ENCODE measurements around the gene BSCL2.
"Not testable (repeated sequence)": the region's sequence is repeated elsewhere in the genome, so short reads cannot be mapped to it uniquely, and the experiment has no call there.

BSCL2 gene

DNA sequence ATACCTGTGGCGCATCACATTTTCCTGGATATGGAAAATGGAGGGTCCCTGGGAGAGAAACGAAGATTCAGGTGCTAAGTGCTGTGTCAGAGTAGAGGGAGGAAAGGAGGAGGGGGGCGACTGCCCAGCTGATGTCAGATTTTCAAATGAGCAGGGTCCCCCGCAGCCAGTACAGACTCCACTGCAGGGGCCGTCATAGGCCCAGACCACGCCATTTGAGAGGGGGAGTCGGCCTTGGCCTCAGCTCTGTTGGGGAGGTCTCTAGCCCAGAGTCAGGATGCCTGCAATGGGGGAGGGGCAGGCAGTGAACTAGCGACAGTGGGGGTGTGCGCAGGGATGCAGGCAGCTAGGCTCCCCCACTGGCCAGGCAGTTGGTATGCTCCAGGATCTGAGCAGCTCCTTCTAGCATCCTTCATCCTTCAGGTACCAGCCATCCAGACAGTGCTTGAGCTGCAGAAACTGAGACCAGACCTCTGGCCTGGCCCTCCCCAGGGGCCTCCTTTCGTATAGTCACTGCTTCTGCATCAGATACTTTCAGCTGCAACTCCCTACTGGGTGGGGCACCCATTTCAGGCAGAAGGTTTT lies at the start of gene BSCL2, which contains the start of gene GNG3:
Gene BSCL2, minus strand, starts transcription at position 148 of the 585 bp plus-strand sequence. CDS start 229 bp downstream, outside the sequence.
Gene GNG3, plus strand, starts transcription at position 400 of the 585 bp plus-strand sequence. CDS start 620 bp downstream, outside the sequence.
- no peak for DNase-seq

DNA sequence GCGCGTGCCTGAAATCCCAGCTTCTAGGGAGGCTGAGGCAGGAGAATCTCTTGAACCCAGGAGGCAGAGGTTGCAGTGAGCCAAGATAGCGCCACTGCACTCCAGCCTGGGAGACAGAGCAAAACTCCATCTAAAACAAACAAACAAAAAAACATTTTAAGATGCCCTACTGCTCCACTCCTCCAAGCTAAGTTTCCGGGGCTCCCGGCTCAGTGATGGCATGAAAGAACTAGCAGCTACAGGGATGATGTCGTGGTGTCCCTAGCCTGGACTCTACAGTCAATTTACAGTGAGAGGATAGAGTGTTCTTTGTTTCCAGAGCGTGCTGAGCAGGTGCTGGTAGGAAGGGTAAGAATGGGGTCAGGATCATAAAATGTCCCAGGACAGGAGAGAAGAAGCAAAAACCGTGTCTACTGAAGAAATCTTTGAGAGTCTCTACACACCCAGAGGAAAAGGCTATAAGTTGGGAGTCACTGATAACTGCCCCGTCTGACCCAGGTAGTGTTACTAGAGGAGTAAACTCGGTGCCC lies 47.9 kb upstream of the BSCL2 start:
- DNase-seq = no peak

DNA sequence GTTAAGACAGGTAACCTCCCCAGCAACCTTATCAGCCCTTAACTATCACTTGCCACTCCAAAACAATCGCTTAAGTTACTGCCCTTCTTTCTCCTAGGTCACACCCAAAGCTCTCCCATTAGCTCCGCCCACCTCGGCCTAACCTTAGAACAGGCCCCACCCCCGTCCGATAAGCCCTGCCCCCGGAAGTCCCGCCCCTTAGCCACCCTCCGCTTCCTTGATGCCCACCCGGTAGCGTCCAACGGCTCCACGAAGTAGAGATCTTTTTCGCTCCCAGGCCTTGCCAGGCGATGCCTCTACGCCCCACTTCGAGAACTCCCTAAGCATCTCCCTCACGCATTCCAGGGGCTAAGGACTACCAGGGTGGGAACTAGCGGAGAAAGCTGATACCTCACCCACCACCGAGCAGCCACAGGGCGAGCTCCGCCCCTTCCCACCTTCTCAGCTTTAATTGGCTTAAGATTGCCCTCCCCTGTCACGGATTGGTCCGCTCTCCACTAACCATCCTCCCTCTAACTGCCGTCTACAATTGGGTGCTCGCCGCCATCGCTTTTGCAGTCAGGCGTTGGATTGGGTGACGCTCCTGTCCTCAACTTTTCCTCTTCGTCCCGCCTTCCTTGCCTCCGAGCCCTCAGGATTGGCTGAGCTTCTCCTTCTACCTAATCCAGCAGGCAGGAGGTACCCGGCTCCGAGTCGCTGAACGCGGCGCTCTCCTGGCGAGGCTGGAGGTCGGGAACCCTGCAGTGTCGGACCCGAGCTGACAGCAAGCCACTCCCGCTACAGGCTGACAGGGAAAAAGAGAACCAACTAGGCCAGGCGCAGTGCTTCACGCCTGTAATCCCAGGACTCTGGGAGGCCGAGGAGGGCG lies 46.7 kb upstream of the BSCL2 start, which contains the start of gene ZBTB3:
Gene ZBTB3, minus strand, starts transcription at position 425 of the 868 bp plus-strand sequence. CDS start 496 bp downstream, outside the sequence.
- peak; percentile 97 for DNase-seq

DNA sequence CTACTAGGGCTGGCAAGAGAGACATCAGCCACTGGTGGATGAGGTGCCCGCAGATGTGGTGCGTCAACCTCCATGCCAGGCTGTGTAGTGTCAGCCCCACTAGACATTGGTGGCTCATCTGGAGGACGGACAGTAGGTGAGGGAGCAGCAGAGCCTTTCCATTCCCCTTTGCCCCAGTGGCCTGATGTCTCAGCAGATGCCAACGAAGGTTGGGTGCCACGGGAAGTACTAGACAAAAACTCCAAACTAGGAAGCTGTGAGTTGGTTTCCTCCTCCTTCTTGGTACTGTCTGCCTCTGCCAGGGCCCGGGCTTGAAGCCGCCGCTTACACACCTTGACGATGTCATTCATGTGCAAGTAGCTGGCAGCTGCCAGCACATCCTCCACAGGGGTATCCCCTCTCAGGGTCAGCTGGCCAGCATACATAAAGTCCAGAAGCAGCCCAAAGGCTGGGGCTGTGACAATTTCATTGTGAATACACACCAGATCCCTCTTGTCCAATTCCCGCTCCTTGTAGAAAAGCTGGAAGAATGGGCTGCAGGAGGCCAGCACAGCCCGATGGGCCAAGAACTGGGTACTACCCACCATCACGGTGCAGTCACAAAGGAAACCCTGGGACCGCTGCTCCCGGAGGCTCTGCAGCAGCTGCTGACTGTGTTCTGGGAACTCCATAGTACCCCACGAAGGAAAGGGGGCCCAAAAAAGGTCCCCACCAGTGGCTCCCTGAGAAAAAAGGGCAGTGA lies 45.9 kb upstream of the BSCL2 start:
- no peak for DNase-seq

DNA sequence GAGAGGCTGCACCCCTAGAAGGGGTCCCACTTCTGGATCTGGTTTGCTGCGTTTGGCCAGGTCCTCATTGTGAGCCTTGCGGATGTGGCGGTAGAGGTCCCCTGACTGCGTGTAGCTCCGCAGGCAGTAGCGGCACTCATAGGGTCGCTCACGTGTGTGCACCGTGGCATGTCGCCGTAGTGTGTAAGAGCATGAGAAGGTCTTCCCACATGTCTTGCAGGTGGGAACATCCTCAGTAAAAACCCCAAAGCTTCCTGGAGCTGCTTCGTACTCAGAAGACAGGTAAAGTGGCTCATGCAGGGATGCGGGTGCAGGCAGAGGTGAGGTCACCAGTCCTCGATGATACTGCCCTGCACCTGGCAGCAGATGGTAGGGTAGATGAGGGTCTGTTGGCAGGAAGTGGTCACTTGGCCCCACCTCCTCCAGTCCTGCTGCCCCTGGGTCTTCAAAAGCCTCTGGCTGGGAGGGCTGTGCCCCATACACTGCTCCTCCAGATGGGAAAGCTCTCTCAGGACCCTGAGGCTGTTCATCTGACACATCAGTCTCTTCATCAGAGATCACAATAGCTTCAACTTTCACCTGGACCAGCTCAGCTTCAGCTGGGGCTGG lies 45.1 kb upstream of the BSCL2 start:
- DNase-seq = no peak

DNA sequence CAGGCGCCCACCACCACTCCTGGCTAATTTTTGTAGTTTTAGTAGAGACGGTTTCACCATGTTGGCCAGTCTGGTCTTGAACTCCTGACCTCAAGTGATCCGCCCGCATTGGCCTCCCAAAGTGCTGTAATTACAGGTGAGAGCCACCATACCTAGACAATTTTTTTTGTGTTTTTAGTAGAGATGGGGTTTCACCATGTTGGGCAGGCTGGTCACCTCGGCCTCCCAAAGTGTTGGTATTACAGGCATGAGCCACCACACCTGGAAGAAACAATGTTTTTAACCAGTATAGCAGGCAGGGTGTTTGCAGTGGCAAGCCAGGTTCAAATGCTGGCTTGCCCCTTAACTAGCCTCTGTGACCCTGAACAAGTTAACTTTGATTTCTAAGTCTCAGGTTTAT lies 42.7 kb upstream of the BSCL2 start:
- DNase-seq = not testable (repeated sequence)

DNA sequence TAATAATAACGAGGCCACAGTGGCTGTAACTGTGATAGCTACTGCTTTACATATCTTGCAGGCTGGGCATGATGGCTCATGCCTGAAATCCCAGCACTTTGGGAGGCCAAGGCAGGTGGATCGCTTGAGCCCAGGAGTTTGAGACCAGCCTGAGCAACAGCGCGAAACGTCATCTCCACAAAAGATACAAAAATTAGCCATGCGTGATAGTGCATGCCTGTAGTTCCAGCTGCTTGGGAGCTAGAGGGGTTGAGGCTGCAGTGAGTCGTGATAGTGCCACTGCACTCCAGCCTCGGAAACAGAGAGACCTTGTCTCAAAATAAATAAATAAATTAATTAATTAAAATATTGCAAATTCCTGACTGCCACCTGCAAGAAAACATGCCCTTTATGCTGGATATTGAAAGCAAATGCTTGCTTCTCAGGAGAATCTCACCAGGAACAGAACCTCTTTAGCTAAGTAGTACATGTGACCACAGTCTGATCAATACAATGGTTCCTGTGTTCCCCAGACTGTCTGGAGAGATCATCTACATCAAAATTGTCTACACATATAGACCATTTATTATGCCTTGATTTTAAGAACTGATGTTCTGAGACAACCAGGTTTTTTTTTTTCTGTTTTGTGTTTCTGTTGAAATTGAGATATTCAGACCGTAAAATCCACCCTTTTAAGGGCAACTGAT lies 40.4 kb upstream of the BSCL2 start:
- DNase-seq = no peak

DNA sequence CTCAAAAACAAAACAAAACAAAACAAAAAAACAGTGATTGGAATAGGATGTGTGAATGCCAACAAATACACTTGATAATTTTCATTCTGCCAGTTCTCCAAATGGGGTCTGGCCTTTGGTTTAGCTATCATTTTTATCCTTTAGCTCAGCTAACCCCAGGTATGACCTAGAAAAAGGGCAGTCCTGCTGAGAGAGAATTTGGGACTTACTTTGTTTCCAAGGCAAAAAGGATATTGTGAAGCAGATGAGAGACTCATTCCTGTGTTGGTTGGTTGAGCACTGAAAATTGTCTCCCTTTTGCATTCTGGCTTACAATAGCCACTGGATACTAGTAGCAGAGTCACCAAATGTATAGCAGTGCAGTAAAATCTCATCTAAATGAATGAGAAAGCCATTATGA lies 30.0 kb upstream of the BSCL2 start:
- no peak for DNase-seq

DNA sequence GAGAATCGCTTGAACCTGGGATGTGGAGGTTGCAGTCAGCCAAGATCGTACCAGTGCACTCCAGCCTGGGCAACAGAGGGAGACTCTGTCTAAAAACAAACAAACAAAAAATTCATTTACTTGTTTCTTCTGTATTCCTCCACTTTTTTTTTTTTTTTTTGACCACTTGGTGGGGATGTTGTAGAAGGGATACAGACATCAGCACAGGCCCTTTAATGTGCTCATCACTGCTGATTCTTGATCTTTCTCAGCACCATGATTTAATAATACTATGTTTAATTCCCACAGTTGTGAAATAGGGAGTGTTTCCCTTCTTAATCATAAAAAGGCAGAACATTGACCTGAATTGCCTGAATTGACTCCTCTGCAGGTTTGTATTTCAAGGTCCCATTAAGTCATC lies 25.6 kb upstream of the BSCL2 start:
- no peak for DNase-seq

DNA sequence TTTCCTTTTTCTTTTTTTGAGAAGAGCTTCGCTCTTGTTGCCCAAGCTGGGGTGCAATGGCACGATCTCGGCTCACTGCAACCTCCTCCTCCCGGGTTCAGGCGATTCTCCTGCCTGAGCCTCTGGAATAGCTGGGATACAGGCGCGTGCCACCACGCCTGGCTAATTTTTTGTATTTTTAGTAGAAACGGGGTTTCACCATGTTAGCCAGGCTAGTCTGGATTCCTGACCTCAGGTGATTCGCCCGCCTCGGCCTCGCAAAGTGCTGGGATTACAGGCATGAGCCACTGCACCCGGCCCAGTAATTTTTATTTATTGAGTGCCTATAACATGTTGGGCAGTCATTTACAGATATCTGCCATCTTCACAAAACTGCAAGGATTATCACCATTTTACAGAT lies 22.9 kb upstream of the BSCL2 start:
- not testable (repeated sequence) for DNase-seq

DNA sequence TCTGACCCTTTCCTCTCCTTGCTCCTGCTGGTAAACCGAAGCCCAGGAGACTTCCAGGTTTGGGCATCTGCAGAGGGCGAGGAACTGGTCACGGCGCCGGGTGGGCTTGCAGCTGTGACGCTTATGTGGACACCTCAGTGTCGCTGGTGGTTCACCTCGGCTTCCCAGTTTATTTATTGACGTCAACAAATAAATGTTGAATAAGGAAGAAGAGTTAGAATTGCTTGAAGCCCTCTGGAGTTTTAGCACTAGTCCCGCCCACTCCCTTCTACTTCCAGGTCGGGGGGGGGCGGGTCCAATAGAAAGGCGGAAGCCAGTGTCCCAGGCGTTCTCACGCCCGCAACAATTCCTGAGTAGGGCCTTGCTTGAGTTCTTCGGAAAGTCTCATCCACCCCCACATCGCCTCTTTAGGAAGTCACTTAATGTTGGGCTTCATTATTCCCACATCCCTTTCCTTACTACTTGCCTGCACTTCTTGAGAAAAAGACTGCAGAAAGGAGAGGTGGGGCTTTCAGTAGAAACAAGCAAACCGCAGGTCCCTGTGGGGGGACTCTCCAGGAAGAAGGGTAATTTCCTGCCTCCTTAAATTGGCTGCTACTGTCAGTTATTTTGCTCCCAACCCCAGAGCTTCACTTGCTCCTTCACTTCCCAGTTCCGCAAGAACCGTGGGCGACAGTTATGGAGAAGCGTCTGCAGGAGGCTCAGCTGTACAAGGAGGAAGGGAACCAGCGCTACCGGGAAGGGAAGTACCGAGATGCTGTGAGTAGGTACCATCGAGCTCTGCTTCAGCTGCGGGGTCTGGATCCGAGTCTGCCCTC lies 21.2 kb upstream of the BSCL2 start, which contains the start of gene TTC9C:
Gene TTC9C, plus strand, starts transcription at position 316 of the 818 bp plus-strand sequence. Its CDS starts 363 bp downstream, at position 679.
- DNase-seq = peak; percentile 82

DNA sequence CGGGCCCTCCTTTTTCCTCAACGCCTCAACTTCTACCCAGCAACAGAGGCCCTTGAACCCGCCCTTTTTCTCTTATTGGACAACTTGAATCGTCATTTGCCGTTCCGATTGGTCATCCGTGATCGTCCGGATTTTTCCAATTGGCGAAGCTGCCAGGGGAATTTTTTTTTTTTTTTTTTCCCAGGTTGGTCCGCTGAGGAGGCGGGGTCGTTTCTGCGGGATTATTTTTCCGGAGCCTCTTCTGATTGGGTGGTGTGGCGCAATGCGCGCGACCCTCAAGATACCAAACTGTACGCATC lies 20.6 kb upstream of the BSCL2 start:
- peak; percentile 82 for DNase-seq

DNA sequence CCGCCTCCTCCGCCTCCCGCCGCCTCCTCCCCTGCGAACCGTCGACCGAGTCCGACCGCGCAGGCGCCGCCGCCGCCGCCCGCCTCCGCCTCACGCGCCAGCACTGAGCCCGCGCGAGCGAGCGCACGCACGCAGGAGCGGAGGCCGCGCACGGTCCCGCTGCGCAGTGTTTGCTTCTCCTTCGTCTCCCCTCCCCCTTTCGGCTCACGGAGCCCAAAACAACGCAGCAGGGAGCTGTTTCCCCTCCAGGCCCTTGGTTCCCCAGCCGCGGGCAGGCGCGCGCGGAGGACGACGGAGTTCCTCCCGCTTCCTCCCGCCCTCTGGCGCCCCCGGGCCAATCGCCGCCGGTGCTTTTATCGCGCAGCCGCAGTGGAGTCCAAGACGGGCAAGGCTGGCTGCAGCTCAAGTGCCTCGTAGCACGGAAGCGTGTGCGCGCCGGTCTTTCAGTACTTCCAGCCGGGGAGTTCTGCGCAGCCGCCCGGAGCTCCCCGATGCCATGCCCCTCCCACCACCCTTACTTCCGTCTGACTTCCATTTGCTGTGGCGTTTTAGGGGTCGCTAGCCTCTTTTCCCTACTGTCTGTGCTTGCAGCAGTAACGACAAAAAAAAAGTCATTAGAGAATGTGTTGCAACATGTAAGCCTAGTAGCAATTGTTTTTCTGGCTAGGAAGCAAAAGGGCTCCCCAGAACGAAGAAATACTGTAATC lies 20.1 kb upstream of the BSCL2 start, which contains the start of gene HNRNPUL2:
Gene HNRNPUL2, minus strand, starts transcription at position 293 of the 707 bp plus-strand sequence. CDS start 301 bp downstream, outside the sequence.
- DNase-seq = peak; percentile 98

DNA sequence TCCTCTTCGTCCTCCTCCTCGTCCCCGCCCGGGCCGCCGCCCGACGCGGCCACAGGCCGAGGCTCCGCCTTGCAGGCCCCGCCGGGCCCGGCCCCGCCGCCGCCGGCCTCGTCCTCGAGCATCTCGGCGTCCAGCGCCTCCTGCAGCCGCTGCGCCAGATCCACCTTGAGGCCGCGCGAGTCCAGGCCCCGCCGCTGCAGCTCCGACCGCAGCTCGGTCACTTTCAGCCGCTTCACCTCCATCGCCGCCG lies 19.6 kb upstream of the BSCL2 start:
- no peak for DNase-seq

DNA sequence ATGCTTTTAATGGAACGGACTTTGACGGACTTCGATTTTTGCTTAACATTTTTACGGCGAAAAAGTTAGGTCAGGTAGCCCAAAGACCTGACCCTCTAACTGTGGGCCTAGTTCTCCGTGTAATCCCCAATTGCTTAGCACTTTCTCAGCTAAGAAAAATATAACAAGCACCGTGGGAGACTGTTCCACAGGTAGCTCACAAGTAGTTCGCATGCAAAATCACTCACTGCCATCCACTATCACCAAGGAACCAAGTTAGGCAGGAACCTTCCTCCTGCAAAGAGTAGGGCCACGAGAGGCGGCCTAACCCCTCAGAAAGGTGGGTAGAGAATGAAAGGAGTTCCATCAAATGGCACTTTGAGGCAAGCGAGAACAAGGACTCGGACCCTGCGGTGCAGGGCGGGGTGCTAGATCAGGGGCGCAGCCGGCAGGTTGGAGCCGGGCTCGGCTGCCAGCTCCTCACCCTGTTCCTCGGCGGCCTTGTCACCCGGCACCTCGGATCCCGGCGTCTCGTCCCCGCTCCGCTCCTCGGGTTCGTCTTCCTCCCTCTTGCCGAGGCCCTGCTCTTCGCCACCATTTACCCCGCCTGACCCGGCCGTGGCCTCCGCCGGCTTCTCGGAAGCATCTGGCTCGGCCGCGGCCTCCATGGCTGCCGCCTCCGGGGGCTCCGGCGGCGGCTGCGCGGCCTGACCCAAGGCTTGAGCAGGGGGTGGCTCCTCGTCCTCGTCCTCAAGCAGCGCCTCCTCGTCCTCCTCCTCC lies 19.1 kb upstream of the BSCL2 start:
- DNase-seq = no peak

DNA sequence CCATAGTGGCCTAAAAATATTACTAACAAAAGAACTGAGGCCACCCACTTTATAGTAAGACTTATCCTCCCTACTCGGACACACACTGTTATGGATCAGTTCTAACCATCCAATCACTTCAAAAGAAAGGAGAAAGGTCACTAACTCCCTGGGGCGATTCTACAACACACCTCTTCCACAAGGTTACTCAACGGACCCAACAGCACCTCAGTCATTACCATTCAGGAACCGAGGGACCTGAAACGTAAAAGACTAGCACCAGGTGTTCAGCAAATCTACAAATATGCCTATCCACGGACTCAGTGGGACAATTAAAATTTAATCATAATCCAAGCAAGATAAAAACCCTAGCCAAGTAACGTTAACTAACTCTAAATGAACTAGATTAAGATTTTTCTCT lies 18.4 kb upstream of the BSCL2 start:
- no peak for DNase-seq

DNA sequence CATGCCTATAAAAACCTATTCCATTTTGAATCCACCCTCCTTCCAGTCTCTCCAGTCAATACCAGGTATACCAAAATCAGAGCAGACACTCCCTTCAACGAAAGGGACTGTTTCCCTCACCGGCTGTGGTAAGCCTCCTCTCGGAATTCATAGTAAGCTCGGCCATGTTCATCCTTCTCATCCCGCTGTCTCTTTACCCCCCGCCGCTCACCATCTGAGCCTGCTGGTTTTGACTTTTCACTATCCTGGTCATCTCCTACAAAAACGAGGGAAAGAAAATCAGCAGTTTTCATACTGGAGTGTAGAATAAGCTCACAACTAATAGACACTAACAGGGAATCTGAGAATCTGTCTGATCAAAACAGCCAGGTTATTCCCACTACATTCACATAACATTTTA lies 16.9 kb upstream of the BSCL2 start:
- DNase-seq = no peak

DNA sequence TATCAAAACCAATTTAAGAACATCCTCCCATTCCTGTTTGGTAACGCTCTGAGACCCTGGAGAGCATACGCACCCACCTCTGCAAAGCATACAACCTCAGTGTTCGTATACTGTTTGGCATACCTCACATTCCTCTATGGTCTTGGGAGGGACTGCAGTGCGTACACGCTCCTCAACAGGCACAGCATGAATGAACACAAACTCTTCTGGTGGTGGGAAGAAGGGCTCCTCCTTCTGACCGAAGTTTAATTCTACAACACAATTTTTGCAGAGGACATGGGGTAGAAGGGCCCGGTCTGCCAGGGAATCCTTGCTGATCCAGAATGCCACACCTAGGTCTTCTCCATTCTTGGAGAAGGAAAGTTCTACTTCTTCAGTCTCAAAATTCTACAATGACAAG lies 14.8 kb upstream of the BSCL2 start:
- no peak for DNase-seq

DNA sequence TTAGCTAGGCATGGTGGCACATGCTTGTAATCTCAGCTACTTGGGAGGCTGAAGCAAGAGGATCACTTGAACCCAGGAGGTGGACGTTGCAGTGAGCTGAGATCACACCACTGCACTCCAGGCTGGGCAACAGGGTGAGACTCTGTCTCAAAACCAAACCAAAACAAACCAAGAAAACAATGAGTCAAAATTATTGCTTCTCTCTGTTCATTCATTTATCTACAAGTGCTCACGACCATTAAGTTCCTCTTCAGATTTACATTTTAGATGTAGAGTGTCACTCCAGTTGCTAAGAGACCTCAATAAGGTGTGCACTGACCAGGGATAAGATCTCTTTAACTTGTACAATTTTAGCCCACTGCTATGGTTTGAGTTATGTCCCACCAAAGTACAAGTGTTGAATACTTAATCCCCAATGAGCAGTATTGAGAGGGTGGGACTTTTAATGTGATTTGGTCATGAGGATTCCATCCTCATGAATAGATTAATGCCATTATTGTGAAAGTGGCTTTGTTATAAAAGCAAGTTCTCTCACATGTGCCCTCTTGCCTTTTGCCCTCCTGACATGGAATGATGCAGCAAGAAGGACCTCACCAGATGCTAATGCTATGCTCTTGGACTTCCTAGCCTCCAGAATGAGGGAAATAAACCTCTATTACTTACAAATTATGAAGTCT lies 12.2 kb upstream of the BSCL2 start:
- no peak for DNase-seq
